Body of pancreas (tissue), 4 donors: ENCODE results near the gene EDC4.

ENCODE experiments used
- POLR2A ChIP-seq, 3 donors: fragments of 450-650 bp; IDR thresholded peaks; one replicate each; pipeline ENCODE4 v1.6.1; 2016; ENCODE audit warnings: antibody characterized with exemption in 3 of 3, mild to moderate bottlenecking in 2 of 3
- TF ChIP-seq, protein P1 (sequence below), 7 experiments: fragments of 450-650 bp in 4 of 7; fragments of 200-600 bp in 3 of 7; sonication (generic) in 3 of 7; IDR thresholded peaks; one replicate each; pipeline ENCODE4 v1.5.1; 2016 to 2019; ENCODE audit warnings: antibody characterized with exemption in 7 of 7

DNA sequence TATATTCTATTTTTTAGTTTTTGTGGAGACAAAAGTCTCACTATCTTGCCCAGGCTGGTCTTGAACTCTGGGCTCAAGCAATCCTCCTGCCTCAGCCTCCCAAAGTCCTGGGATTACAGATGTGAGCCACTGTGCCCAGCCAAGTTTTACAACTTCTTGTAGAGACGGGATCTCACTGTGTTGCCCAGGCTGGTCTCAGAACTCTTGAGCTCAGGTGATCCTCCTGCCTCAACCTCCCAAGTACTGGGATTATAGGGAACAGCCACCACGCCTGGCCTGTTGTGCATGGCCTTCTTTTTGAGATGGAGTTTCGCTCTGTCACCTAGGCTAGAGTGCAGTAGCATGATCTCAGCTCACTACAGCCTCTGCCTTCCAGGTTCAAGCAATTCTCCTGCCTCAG, 19.2 kb upstream of the EDC4 start:
- TF ChIP-seq, protein P1, sequence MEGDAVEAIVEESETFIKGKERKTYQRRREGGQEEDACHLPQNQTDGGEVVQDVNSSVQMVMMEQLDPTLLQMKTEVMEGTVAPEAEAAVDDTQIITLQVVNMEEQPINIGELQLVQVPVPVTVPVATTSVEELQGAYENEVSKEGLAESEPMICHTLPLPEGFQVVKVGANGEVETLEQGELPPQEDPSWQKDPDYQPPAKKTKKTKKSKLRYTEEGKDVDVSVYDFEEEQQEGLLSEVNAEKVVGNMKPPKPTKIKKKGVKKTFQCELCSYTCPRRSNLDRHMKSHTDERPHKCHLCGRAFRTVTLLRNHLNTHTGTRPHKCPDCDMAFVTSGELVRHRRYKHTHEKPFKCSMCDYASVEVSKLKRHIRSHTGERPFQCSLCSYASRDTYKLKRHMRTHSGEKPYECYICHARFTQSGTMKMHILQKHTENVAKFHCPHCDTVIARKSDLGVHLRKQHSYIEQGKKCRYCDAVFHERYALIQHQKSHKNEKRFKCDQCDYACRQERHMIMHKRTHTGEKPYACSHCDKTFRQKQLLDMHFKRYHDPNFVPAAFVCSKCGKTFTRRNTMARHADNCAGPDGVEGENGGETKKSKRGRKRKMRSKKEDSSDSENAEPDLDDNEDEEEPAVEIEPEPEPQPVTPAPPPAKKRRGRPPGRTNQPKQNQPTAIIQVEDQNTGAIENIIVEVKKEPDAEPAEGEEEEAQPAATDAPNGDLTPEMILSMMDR (IDR thresholded peaks at IDR 0.05), result no peak
- TF ChIP-seq POLR2A (IDR thresholded peaks at IDR 0.05), result no peak
